Breast epithelium (tissue), 4 donors: ENCODE results near the gene SRGAP2B. TPM values are rescaled to one million over a fixed set of nuclear protein-coding genes. Genes with fewer than 3 reads are reported as not detected.
"Not testable (repeated sequence)": the region's sequence is repeated elsewhere in the genome, so short reads cannot be mapped to it uniquely, and the experiment has no call there.

Experiments
- DNase-seq, 2 donors: peaks; one replicate each; pipeline ENCODE4 v3.0.0-alpha.2; 2019; ENCODE audit warnings: low spot score in 2 of 2
- H3K27ac ChIP-seq, 2 donors: fragments of 200-600 bp; sonication (generic) in 1 of 2; one replicate each; pipeline ENCODE4 v1.5.1; 2016 to 2019; ENCODE audit warnings: mild to moderate bottlenecking in 1 of 2
- H3K27me3 ChIP-seq, 2 donors: fragments of 200-600 bp; sonication (generic) in 1 of 2; one replicate each; pipeline versions ENCODE4 v1.5.1 to v1.6.0; 2017 to 2019; ENCODE audit warnings: control low read depth in 1 of 2, mild to moderate bottlenecking in 1 of 2
- H3K36me3 ChIP-seq: fragments of 200-600 bp; one replicate; pipeline ENCODE4 v1.5.1; 2019
- H3K4me1 ChIP-seq, 2 donors: fragments of 200-600 bp; sonication (generic); one replicate each; pipeline ENCODE4 v1.5.1; 2016 to 2019; ENCODE audit warnings: control low read depth in 1 of 2
- H3K4me3 ChIP-seq, 3 donors: fragments of 200-600 bp; sonication (generic); 1 replicate in 2 of 3; 2 replicates in 1 of 3; pipeline ENCODE4 v1.5.1; 2016 to 2019; ENCODE audit warnings: mild to moderate bottlenecking in 3 of 3, moderate library complexity in 2 of 3
- H3K9me3 ChIP-seq, 2 donors: fragments of 200-600 bp; sonication (generic) in 1 of 2; one replicate each; pipeline ENCODE4 v1.5.1; 2016 to 2019; ENCODE audit warnings: control low read depth in 1 of 2
- intact Hi-C: fragments of 100-400 bp; cut with DNase I; formaldehyde crosslinking; loops from one replicate; pipeline ENCODE4 v1.15.1; 2023; ENCODE audit warnings: low total_unique reads
- total RNA-seq, 3 donors: library from RNA; depleted of rRNA; stranded (reverse); fragments of >200 nt; gene quantifications; one replicate each; pipeline ENCODE4 v1.1.0, GENCODE V29; 2016

Gene SRGAP2B
- total RNA-seq, 3 donors from 2014 or later, result 12.0 to 21.8 (median 14.4) TPM

GRCh38 chr1:144894454-144895201, 200.5 kb downstream of the SRGAP2B start:
- H3K9me3 ChIP-seq, DNase-seq, H3K36me3 ChIP-seq, H3K4me3 ChIP-seq, H3K27me3 ChIP-seq, intact Hi-C loops, H3K4me1 ChIP-seq, H3K27ac ChIP-seq: not testable (repeated sequence)

GRCh38 chr1:144893710-144894438, 201.3 kb downstream of the SRGAP2B start:
- DNase-seq, intact Hi-C loops, H3K4me3 ChIP-seq, H3K27ac ChIP-seq, H3K36me3 ChIP-seq, H3K9me3 ChIP-seq, H3K27me3 ChIP-seq, H3K4me1 ChIP-seq: not testable (repeated sequence)

- H3K27me3 ChIP-seq, H3K36me3 ChIP-seq, H3K4me3 ChIP-seq, H3K4me1 ChIP-seq, H3K27ac ChIP-seq, intact Hi-C loops, DNase-seq, H3K9me3 ChIP-seq: not testable (repeated sequence)
Observed at GRCh38 chr1:144893062-144893461, 202.1 kb downstream of the SRGAP2B start.

- H3K4me1 ChIP-seq, H3K36me3 ChIP-seq, H3K4me3 ChIP-seq, intact Hi-C loops, H3K27ac ChIP-seq, H3K9me3 ChIP-seq, DNase-seq, H3K27me3 ChIP-seq: not testable (repeated sequence)
Observed at GRCh38 chr1:144889450-144890115, 205.5 kb downstream of the SRGAP2B start.

- H3K9me3 ChIP-seq, H3K4me1 ChIP-seq, H3K36me3 ChIP-seq, H3K27me3 ChIP-seq, H3K27ac ChIP-seq, intact Hi-C loops: not testable (repeated sequence)
- peak overlapping the region in 2 of 3 donors; percentile 49 to 70 for H3K4me3 ChIP-seq
- DNase-seq, result peak in 1 of 2 donors; percentile 52
Observed at GRCh38 chr1:144883022-144883421, 212.1 kb downstream of the SRGAP2B start.

GRCh38 chr1:144882343-144882742, 212.8 kb downstream of the SRGAP2B start:
- H3K27ac ChIP-seq, H3K4me3 ChIP-seq, H3K9me3 ChIP-seq, H3K36me3 ChIP-seq, intact Hi-C loops, H3K27me3 ChIP-seq, H3K4me1 ChIP-seq, DNase-seq: not testable (repeated sequence)

GRCh38 chr1:144858607-144859006, 236.5 kb downstream of the SRGAP2B start:
- H3K4me3 ChIP-seq, result not testable (repeated sequence)

More at GRCh38 chr1:144858607-144859006, 236.5 kb downstream of the SRGAP2B start:
- intact Hi-C loops, H3K4me1 ChIP-seq, H3K36me3 ChIP-seq, H3K9me3 ChIP-seq, H3K27ac ChIP-seq, H3K27me3 ChIP-seq: not testable (repeated sequence)
- peak in 1 of 2 donors; percentile 47 for DNase-seq

Other genes with a start within 250 kb of the SRGAP2B start
- gene FAM72D, start 646 bp upstream of the SRGAP2B start, total RNA-seq, result under 1 TPM in 1 of 3 donors, not detected in 2; 0.32 TPM
- not detected for gene PPIAL4D, start 146.8 kb upstream of the SRGAP2B start, total RNA-seq